Measurements from ENCODE around the gene THOC1. TPM values are rescaled to one million over a fixed set of nuclear protein-coding genes. Genes with fewer than 3 reads are reported as not detected.

THOC1 gene
- total RNA-seq, 2 donors from 2014 or later, result 8.9 to 11.4 TPM

DNA sequence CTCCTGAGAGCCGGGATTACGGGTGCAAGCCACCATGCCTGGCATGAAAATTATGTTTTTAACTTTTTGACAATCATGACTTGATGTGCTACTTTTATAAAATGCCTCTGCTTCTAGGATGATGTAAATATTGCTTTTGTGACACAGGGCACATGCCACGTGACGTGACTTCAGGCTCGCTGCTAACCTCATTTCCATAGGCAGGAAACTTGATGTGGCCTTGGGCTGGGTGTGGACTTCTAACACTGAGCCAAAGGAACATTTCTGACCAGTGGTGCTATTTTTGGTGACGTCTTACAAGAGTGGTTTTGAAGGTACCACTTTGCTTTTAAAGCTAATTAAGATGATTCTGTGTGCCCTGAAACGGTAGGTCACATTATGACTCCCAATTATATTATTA lies 34.2 kb upstream of the THOC1 start:
- Histone ChIP-seq H3K9me3 (no peaks in the 10 kb centered on the region), H3K36me3 (no peaks in the 10 kb centered on the region), H3K27me3 (no peaks in the 10 kb centered on the region), H3K27ac (no peak overlapping the region), H3K4me3 (no peak overlapping the region), H3K4me1 (no peaks in the 10 kb centered on the region)
- DNase-seq (ENCODE audit: low spot score), result no peak
- TF ChIP-seq, protein P1, sequence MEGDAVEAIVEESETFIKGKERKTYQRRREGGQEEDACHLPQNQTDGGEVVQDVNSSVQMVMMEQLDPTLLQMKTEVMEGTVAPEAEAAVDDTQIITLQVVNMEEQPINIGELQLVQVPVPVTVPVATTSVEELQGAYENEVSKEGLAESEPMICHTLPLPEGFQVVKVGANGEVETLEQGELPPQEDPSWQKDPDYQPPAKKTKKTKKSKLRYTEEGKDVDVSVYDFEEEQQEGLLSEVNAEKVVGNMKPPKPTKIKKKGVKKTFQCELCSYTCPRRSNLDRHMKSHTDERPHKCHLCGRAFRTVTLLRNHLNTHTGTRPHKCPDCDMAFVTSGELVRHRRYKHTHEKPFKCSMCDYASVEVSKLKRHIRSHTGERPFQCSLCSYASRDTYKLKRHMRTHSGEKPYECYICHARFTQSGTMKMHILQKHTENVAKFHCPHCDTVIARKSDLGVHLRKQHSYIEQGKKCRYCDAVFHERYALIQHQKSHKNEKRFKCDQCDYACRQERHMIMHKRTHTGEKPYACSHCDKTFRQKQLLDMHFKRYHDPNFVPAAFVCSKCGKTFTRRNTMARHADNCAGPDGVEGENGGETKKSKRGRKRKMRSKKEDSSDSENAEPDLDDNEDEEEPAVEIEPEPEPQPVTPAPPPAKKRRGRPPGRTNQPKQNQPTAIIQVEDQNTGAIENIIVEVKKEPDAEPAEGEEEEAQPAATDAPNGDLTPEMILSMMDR (IDR thresholded peaks at IDR 0.05), result no peak

DNA sequence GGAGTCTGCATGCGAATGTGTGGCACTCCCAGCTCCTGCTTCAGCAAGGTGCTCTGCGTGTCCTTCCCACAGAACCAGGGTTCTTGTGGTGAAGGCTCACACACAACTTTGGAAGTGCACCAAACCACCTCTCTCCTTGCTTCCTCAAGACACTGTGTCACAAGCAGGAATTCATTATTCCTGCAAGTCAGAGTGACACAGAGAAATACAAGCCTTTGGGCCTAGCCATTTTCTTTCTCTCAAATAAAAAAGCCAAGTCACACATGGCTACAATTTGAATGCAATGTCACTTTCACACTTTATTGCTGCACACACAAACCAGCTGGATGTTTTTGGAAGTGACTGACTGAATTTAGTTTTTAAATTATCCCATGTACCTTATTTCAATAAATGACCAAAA lies 30.1 kb upstream of the THOC1 start:
- TF ChIP-seq, protein P1 (IDR thresholded peaks at IDR 0.05), result no peak
- Histone ChIP-seq H3K36me3 (no peaks in the 10 kb centered on the region), H3K27me3 (no peaks in the 10 kb centered on the region), H3K4me3 (no peak overlapping the region), H3K27ac (no peak overlapping the region), H3K4me1 (no peaks in the 10 kb centered on the region), H3K9me3 (no peaks in the 10 kb centered on the region)
- DNase-seq (ENCODE audit: low spot score), result no peak

- H3K4me3 ChIP-seq, result no peak overlapping the region
- H3K4me1 ChIP-seq, result no peaks in the 10 kb centered on the region
- no peak overlapping the region for H3K27ac ChIP-seq
- no peaks in the 10 kb centered on the region for H3K9me3 ChIP-seq
- no peak for DNase-seq (ENCODE audit: low spot score)
- TF ChIP-seq, protein P1 (IDR thresholded peaks at IDR 0.05), result no peak
- H3K36me3 ChIP-seq, result no peaks in the 10 kb centered on the region
- H3K27me3 ChIP-seq, result no peaks in the 10 kb centered on the region
Measured at GRCh38 chr18:295756-296490, 28.1 kb upstream of the THOC1 start.

DNA sequence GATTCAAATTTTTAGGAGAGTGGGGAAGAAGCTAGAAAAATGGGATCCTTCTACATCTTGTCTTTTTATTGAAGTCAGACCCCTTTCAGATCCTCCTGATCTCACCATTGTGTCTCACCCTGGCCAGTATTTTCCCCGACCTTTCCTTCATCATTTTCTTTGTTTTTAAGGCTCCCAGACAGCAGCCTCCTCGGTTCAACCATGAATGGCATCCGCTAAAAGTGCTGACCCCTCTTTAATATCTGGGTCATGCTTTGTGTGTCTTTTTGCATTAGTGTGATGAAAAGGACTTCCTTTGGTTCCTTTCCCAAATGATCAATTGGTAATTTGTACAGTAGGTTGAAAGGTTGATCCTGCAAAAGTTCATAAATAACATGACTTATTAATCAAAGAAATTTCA lies 26.7 kb upstream of the THOC1 start:
- Histone ChIP-seq H3K36me3 (no peaks in the 10 kb centered on the region), H3K9me3 (no peaks in the 10 kb centered on the region), H3K27me3 (no peaks in the 10 kb centered on the region), H3K4me3 (no peak overlapping the region), H3K27ac (no peak overlapping the region), H3K4me1 (no peaks in the 10 kb centered on the region)
- no peak for DNase-seq (ENCODE audit: low spot score)
- TF ChIP-seq, protein P1 (IDR thresholded peaks at IDR 0.05), result no peak

- Histone ChIP-seq H3K4me1 (no peaks in the 10 kb centered on the region), H3K36me3 (no peaks in the 10 kb centered on the region)
Measured at GRCh38 chr18:293536-293935, 25.7 kb upstream of the THOC1 start.

More at GRCh38 chr18:293536-293935, 25.7 kb upstream of the THOC1 start:
- Histone ChIP-seq H3K4me3 (no peak overlapping the region), H3K27me3 (no peaks in the 10 kb centered on the region), H3K27ac (no peak overlapping the region), H3K9me3 (no peaks in the 10 kb centered on the region)
- DNase-seq (ENCODE audit: low spot score), result no peak
- TF ChIP-seq, protein P1 (IDR thresholded peaks at IDR 0.05), result no peak
